ENCODE measurements around the gene METTL15. TPM values are rescaled to one million over a fixed set of nuclear protein-coding genes. Genes with fewer than 3 reads are reported as not detected.
A peak's percentile ranks its signal among the peaks of the same experiment; 100 is the strongest.
"Not testable (repeated sequence)": the region's sequence is repeated elsewhere in the genome, so short reads cannot be mapped to it uniquely, and the experiment has no call there.

Gene METTL15
- total RNA-seq, 2 donors from 2014 or later = 15.6 to 22.4 TPM

DNA sequence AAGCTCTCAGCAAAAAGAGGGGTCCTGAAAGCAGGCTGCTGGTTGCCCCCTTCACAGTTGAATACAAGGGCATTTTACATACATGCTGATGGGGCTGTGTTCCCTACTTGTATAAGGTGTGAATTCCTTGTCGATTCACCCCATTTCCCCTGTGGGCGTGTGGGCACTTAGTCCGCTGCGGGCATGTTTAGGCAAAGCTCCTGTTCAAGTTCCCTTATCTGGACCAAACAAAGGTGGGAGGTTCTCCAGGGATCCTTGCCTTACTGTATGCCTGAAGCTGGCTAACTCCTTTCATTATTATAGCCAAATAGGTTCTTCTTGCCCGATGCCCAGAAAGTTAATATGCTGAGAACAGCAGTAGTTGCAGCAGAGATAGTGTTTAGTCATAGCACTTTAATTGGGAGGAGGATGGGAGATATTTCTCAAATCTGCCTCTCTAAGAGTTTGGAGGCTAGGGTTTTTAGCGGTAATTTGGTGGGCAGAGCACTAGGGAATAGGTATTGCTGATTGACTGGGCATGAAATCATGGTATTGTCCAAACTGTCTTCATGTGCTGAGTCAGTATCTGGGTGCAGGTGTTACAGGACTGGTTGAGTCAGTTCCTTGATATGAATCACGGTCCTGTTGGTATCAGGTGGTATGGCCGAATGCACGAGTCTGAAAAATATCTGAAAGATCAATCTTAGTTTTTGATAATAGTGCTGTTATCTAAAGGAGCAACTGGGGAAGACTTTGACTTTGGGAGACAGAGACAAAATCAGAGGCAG is 32.7 kb downstream of the METTL15 start:
- peaks cover 40 to 45% of the 10 kb centered on the region in 2 donors for H3K36me3 Mint-ChIP-seq
- no peak overlapping the region for H3K27ac Mint-ChIP-seq
- peaks cover 9 to 35% of the 10 kb centered on the region in 2 donors for H3K9me3 Mint-ChIP-seq
- ATAC-seq = peak in 1 of 2 donors; percentile 29
- DNase-seq (ENCODE audit: low spot score in 2 of 2) = no peak

- ATAC-seq = no peak
- Mint-ChIP-seq H3K36me3 (peaks cover 30 to 36% of the 10 kb centered on the region in 2 donors), H3K9me3 (peaks cover 9 to 28% of the 10 kb centered on the region in 2 donors), H3K27ac (no peak overlapping the region)
- no peak for DNase-seq (ENCODE audit: low spot score in 2 of 2)
Observed at GRCh38 chr11:28142724-28143123, 34.5 kb downstream of the METTL15 start.

DNA sequence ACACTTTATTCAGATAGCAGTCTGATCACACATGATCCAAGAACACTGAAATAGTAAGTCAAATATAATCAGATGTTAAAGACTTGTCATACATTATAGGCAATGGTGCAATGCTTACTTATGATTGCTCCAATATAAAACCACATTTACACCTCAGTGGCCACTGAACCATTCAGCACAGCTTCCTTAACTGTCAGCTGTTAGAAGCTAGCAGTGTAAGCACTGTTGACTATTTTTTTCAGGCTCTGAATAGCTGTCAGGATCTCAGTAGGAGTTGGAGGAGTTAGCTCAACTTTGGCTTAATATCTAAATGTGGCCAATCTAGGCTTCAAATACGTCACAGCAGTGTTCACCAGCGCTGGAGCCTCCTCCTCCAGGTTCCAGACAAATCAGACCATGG is 36.6 kb downstream of the METTL15 start:
- DNase-seq (ENCODE audit: low spot score in 2 of 2) = no peak
- Mint-ChIP-seq H3K36me3 (peaks cover 15 to 16% of the 10 kb centered on the region in 2 donors), H3K27ac (no peak overlapping the region), H3K9me3 (peaks cover 5 to 17% of the 10 kb centered on the region in 2 donors)
- no peak for ATAC-seq

GRCh38 chr11:28146123-28146751 is 38.0 kb downstream of the METTL15 start:
- H3K36me3 Mint-ChIP-seq = peaks cover 1 to 2% of the 10 kb centered on the region in 2 donors
- H3K27ac Mint-ChIP-seq = no peak overlapping the region
- DNase-seq (ENCODE audit: low spot score in 2 of 2) (no peak), ATAC-seq (peak; percentile 65 to 81)
- peaks cover under 1 to 6% of the 10 kb centered on the region in 2 donors for H3K9me3 Mint-ChIP-seq

GRCh38 chr11:28152743-28153142 is 44.6 kb downstream of the METTL15 start:
- Mint-ChIP-seq H3K9me3 (peaks cover 0 to 4% of the 10 kb centered on the region in 2 donors), H3K27ac (no peak overlapping the region), H3K36me3 (peaks cover 8% of the 10 kb centered on the region in 2 donors)
- ATAC-seq (no peak), DNase-seq (ENCODE audit: low spot score in 2 of 2) (no peak)

DNA sequence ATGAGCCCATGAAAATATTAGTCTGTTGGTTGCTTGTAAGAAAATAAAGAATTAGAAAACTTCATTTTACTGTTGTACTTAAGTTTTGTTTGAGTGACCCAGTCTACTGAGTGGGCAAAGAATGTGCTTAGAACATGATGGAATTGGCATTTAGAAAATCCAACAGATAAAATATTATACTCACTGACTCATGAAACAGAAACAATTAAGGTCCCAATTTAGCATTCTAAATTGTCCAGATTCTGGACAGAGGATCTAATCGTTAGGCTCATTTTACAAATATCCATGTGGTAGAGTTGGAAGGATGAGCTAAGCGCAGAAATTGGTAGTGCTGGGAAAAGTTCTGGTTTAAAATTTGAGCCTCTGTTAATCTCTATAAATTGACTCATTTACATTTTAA is 45.4 kb downstream of the METTL15 start:
- peaks cover 14 to 16% of the 10 kb centered on the region in 2 donors for H3K36me3 Mint-ChIP-seq
- DNase-seq (ENCODE audit: low spot score in 2 of 2) (no peak), ATAC-seq (no peak)
- H3K27ac Mint-ChIP-seq = no peak overlapping the region
- H3K9me3 Mint-ChIP-seq = peaks cover 0 to 7% of the 10 kb centered on the region in 2 donors

DNA sequence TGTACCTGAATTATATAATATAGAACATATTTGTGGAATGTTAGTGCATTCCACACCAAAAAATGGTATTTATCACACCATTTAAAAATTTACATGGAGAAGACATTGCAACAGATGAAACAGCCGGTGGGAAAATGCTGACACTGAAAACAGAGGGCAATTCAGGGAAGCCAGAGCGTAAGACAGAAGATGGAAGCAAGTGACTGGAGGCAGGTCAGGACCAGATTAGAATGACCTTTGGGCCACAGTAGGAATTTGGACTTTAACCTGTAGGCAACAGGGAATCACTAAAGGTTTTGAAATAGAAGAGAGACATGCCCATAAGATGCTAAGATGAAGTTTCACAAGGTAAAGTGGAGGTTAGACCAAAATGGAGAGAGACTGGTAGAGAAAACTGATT is 60.5 kb downstream of the METTL15 start:
- ATAC-seq = no peak
- no peak for DNase-seq (ENCODE audit: low spot score in 2 of 2)
- no peaks in the 10 kb centered on the region for H3K9me3 Mint-ChIP-seq

GRCh38 chr11:28169816-28170215 is 61.6 kb downstream of the METTL15 start:
- ATAC-seq = no peak
- DNase-seq (ENCODE audit: low spot score in 2 of 2) = no peak
- Mint-ChIP-seq H3K27ac (peak overlapping the region in 1 of 2 donors; percentile 34), H3K9me3 (no peaks in the 10 kb centered on the region), H3K36me3 (peaks cover 5 to 25% of the 10 kb centered on the region in 2 donors)

More for the DNA sequence above, 60.5 kb downstream of the METTL15 start:
- Mint-ChIP-seq H3K36me3 (peaks cover 5 to 20% of the 10 kb centered on the region in 2 donors), H3K27ac (no peak overlapping the region)

DNA sequence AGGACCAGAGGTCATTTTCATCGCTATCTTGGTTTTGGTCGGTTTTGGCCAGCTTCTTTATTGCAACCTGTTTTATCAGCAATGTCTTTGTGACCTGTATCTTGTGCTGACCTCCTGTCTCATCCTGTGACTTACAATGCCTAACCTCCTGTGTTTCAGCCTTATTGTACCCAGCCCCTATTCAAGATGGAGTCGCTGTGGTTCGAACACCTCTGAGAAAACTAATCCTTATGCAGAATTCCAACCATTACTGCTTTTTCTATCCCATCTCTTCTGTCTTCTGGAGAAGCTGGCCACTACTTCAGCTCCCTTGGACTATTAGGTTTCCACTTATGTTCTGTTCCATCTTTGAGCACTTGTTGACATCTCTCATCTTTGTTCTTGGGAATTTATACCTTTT is 62.6 kb downstream of the METTL15 start:
- ATAC-seq = no peak
- peaks cover 5 to 25% of the 10 kb centered on the region in 2 donors for H3K36me3 Mint-ChIP-seq
- DNase-seq (ENCODE audit: low spot score in 2 of 2) = no peak
- H3K9me3 Mint-ChIP-seq = no peaks in the 10 kb centered on the region
- H3K27ac Mint-ChIP-seq = no peak overlapping the region

- Mint-ChIP-seq H3K36me3 (peaks cover 5 to 19% of the 10 kb centered on the region in 2 donors), H3K27ac (no peak overlapping the region), H3K9me3 (no peaks in the 10 kb centered on the region)
- no peak for ATAC-seq
- no peak for DNase-seq (ENCODE audit: low spot score in 2 of 2)
Observed at GRCh38 chr11:28176351-28176750, 68.2 kb downstream of the METTL15 start.

DNA sequence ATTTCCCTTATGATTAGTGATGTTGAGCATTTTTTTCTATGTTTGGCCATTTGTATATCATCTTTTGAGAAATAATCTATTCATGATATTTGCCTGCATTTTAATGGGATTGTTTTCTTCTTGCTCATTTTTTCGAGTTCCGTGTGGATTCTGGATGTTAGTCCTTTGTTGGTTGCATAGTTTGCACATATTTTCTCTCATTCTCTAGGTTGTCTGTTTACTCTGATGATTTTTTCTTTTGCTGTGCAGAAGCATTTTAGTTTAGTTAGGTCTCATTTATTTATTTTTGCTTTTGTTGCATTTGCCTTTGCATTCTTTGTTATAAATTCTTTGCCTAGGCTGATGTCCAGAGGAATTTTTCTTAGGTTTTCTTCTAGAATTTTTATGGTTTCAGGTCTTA is 87.3 kb downstream of the METTL15 start:
- H3K27ac Mint-ChIP-seq = no peak overlapping the region
- peaks cover 0 to 3% of the 10 kb centered on the region in 2 donors for H3K9me3 Mint-ChIP-seq
- peaks cover 10 to 28% of the 10 kb centered on the region in 2 donors for H3K36me3 Mint-ChIP-seq
- ATAC-seq (no peak), DNase-seq (ENCODE audit: low spot score in 2 of 2) (no peak)

- no peak overlapping the region for H3K27ac Mint-ChIP-seq
- H3K9me3 Mint-ChIP-seq = peaks cover under 1 to 7% of the 10 kb centered on the region in 2 donors
- H3K36me3 Mint-ChIP-seq = peaks cover 6 to 42% of the 10 kb centered on the region in 2 donors
- DNase-seq (ENCODE audit: low spot score in 2 of 2) (no peak), ATAC-seq (no peak)
Observed at GRCh38 chr11:28209906-28210305, 101.7 kb downstream of the METTL15 start.

DNA sequence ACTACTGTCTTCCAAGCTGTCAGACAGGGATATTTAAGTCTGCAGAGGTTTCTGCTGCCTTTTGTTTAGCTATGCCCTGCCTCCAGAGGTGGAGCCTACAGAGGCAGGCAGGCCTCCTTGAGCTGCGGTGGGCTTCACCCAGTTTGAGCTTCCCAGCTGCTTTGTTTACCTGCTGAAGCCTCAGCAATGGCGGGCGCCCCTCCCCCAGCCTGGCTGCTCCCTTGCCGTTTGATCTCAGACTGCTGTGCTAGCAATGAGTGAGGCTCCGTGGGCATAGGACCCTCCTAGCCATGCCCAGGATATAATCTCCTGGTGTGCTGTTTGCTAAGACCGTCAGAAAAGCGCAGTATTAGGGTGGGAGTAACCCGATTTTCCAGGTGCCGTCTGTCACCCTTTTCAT is 113.9 kb downstream of the METTL15 start:
- peaks cover 39 to 41% of the 10 kb centered on the region in 2 donors for H3K36me3 Mint-ChIP-seq
- not testable (repeated sequence) for H3K27ac Mint-ChIP-seq; ATAC-seq; DNase-seq (ENCODE audit: low spot score in 2 of 2)
- peaks cover 4 to 13% of the 10 kb centered on the region in 2 donors for H3K9me3 Mint-ChIP-seq

GRCh38 chr11:28223577-28223976 is 115.4 kb downstream of the METTL15 start:
- H3K9me3 Mint-ChIP-seq = peaks cover 4 to 10% of the 10 kb centered on the region in 2 donors
- DNase-seq (ENCODE audit: low spot score in 2 of 2) (no peak), ATAC-seq (no peak)
- no peak overlapping the region for H3K27ac Mint-ChIP-seq
- peaks cover 30 to 31% of the 10 kb centered on the region in 2 donors for H3K36me3 Mint-ChIP-seq

DNA sequence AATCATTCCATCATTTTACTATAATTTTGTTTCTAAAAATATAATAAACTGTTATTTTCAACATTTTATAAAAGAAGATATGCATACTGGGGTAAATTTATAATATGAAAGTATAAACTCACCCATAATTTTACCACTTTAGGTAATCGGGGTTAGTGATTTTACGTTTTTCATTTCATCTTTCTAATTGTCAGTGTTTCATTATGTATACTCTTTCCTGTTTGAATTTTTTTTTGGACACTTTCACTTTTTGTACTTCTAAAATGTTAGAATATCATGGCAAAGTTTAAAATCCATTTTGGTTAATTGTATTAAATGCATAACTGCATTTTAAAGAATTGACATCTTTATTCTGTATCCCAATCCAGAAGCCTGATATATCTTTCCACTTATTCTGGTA is 115.8 kb downstream of the METTL15 start:
- peaks cover 26 to 27% of the 10 kb centered on the region in 2 donors for H3K36me3 Mint-ChIP-seq
- peaks cover 2 to 10% of the 10 kb centered on the region in 2 donors for H3K9me3 Mint-ChIP-seq
- ATAC-seq (no peak), DNase-seq (ENCODE audit: low spot score in 2 of 2) (no peak)
- H3K27ac Mint-ChIP-seq = no peak overlapping the region

DNA sequence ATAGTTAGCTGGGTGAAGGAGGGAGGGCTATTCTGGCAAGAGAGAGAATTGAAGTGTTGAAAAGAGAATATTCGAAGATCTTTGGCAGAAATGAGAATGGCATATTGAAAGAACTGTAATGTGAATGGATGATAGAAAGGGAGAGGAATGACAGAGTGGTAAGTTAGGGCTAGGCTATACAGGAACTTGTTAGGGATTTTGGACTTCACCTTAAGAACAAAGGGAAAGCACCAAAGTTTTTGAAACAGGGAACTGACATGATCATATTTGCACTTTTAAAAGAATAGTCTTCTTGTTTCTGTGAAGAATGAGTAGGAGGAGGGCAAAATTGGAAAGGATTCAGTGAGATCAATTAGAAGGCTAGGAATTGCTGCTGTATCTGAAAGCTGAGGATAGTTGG is 119.3 kb downstream of the METTL15 start:
- ATAC-seq (no peak), DNase-seq (ENCODE audit: low spot score in 2 of 2) (no peak)
- peaks cover 4 to 10% of the 10 kb centered on the region in 2 donors for H3K36me3 Mint-ChIP-seq
- no peak overlapping the region for H3K27ac Mint-ChIP-seq
- no peaks in the 10 kb centered on the region for H3K9me3 Mint-ChIP-seq

GRCh38 chr11:28228196-28228895 is 120.2 kb downstream of the METTL15 start:
- H3K9me3 Mint-ChIP-seq = no peaks in the 10 kb centered on the region
- peaks cover 4 to 10% of the 10 kb centered on the region in 2 donors for H3K36me3 Mint-ChIP-seq
- H3K27ac Mint-ChIP-seq = no peak overlapping the region
- DNase-seq (ENCODE audit: low spot score in 2 of 2) = no peak
- ATAC-seq = no peak

All from activated naive CD4-positive, alpha-beta T cell treated with anti-CD3 and anti-CD28 coated beads, Interleukin-2, amount 50 U/mL, for 72 hours (primary cell).